NOMO-1 (cell line): ENCODE data around the gene TCEAL4.
"Not testable (repeated sequence)": the region's sequence is repeated elsewhere in the genome, so short reads cannot be mapped to it uniquely, and the experiment has no call there.

Experiments
- DNase-seq, 2 experiments: peaks; one replicate each; lab custom pipeline; 2025; ENCODE audit not compliant: unreplicated experiment in 2 of 2; lab: John Stamatoyannopoulos, UW

The TCEAL4 gene

DNA sequence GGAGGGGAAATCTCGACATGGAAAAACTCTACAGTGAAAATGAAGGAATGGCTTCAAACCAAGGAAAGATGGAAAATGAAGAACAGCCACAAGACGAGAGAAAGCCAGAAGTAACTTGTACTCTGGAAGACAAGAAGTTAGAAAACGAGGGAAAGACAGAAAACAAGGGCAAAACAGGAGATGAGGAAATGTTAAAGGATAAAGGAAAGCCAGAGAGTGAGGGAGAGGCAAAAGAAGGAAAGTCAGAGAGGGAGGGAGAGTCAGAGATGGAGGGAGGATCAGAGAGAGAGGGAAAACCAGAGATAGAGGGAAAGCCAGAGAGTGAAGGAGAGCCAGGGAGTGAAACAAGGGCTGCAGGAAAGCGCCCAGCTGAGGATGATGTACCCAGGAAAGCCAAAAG is 1.3 kb downstream of the TCEAL4 start:
- DNase-seq: no peak

DNA sequence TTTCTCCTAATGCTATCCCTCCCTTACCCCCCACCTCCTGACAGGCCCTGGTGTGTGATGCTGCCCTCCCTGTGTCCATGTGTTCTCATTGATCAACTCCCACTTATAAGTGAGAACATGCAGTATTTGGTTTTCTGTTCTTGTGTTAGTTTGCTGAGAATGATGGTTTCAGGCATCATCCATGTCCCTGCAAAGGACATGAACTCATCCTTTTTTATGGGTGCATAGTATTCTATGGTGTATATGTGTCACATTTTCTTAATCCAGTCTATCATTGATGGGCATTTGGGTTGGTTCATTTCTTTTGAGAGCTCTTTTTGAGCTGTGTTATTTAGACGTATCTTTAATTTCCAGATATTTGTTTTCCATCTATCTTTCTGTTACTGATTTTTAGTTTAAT is 7.0 kb downstream of the TCEAL4 start:
- DNase-seq: not testable (repeated sequence)

DNA sequence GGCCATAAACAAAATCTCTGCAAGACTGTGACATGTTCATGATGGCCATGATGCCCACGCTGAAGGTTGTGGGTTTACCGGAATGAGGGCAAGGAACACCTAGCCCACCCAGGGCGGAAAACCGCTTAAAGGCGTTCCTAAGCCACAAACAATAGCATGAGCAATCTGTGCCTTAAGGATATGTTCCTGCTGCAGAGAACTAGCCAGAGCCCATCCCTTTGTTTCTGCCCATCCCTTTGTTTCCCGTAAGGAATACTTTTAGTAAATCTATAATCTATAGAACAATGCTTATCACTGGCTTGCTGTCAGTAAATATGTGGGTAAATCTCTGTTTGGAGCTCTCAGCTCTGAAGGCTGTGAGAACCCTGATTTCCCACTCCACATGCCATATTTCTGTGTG is 9.9 kb downstream of the TCEAL4 start:
- not testable (repeated sequence) for DNase-seq

DNA sequence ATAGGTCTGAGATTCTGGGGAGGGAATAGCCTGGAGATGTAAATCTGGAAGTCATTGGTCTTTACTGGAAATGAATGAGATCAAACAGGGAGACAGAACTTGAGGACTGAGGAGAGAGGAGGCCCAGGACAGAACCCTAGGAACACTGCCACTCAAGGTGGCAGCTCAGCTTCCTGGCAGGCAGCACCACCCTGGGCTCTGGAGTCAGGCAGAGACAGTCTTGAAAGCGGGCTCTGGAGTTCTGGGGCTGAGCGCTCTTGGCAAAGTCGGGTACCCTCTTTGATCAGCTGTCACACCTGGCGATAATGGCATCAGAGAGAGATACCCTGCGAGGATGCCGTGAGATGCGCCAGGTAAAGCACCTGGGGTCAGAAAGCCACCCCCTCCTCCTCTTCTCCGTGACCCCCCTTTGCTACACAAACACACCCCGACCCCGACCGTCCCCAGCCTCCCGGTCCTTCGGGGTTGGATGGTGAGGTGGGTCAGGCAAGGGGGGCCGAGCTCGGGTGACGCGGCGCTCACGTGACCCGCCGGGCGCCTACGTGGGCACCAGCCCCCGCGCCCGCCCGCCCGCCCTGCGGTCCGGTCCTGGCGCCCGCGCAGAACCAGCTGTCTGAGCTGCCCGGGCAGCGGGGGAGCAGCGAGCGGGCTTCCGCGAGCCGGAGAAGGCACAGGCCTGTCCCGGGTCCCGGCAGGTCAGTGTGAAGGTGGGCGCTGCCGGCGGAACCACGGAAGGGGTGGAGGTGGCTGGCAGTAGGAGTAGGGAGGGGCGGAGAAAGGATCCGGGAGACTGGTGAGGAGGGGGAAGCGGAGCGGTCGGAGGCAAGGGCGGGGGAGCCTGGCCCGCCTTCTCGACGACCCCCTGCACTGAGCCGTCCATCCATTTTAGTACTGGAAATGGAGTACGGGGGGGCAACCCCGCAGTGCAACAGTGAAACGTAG is 22.3 kb downstream of the TCEAL4 start, which contains the start of gene TCEAL3:
Gene TCEAL3 (plus strand): TSS at position 600 of the 942 bp plus-strand sequence. CDS start 1,102 bp downstream, outside the sequence.
- DNase-seq: no peak

DNA sequence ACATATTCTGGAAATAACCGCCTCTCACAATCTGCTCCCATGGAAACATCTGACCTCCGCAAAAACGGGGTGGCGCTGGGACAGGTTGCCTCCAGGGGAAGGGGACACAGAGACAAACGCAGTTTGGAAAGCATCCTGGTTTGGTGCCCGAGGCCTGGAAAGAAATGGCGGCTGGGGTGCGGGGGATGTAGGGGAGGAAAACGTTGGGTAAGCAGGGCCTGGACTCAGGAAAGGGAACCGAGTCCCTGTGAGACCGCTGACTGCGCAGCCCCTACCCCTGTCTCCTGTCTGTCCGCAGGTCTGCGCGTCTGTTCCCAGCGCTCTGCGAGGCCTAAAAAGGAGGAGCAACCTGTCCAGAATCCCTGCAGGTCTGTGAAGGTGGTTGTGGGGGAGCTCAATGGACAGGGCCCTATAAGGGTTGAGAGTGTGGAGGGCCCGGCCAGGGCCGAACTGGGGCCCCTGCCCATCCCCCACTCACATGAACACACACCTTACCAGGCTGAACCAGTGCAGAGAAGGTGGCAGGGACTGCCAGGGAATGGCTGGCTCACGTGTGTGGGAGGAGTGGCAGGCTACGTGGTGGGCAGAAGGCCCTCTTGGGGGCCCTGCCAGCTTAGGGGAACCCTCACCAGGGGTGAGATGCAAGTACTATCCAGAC is 23.1 kb downstream of the TCEAL4 start:
- DNase-seq: no peak

DNA sequence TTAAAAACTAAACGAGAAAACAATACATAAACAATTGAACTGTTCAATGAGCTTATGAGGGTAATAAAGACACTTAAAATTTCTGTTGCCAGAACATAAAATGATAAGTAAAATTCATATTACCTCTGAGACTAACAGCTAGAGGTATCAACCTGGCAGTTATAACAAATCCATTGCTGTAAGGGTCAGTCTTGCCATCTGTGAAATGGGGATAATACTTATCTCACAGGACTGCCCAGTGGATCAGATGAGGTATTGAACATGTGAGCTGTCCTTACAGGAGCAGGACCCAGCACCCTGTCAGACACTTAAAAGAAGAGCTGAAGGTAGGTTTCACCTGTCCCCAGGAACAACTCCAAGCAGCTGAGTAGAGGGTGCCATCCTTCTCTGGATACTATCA is 25.0 kb downstream of the TCEAL4 start:
- DNase-seq: no peak

DNA sequence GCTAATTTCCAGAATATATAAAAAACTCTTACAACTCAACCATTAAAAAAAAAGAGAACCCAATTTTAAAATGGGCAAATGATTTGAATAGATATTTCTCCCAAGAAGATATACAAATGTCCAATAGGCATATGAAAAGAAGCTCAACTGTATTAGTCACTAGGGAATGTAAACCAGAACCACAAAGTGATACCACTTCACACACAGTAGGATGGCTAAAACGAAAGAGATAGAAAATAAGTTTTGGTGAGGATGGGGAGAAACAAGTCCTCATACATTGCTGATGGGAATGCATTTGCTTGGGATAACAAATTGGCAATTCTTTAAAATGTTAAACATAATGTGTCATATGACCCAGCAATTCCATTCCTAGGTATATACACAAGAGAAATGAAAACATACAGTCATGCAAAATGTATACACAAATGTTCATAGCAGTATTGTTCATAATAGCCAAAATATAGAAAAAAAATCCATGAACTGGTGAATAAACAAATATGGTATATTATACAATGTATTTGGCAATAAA is 28.1 kb downstream of the TCEAL4 start:
- no peak for DNase-seq

DNA sequence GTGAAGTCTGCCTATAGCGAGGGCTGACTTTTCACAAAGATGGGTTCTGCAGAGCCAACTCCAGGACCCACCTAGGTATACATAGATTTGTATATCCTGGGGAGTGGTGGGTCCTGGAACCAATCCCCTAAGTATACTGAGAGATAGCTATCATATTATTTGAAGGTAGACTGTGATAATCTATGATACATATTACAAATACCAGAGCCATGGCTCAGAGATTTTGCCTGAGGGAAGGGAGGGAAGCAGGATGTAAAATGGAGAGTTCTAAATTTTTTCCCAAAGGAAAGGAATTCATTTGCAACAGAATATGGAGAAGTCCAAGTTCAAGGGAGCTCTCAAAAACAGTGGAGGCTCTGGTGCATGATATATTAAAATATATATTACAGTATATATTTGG is 29.7 kb downstream of the TCEAL4 start:
- no peak for DNase-seq

DNA sequence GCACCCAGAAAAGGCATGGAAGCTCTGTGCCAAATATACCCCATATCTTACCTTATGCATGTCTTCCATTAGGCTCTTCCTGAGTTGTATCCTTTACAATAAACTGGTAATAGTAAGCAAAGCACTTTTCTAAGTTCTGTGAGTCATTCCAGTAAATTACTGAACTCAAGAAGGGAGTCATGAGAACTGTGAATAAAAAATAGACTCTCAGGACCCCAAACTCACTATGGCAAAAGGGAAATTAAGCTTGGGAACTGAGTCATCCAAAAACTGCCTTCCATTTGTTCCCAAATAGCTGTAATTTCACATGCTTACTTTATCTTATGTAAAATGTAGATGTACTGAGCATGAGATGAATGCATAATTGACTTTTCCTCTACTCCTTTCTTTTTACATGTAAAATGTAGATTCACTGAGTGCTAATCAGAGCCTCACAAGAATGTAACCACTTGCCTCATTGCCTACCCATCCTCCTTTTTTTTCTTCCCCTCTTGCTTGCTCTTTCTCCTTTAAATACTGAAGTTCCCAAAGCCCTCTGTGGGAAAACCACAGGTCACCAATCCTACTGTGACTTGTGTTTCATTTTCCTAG is 30.6 kb downstream of the TCEAL4 start:
- no peak for DNase-seq

DNA sequence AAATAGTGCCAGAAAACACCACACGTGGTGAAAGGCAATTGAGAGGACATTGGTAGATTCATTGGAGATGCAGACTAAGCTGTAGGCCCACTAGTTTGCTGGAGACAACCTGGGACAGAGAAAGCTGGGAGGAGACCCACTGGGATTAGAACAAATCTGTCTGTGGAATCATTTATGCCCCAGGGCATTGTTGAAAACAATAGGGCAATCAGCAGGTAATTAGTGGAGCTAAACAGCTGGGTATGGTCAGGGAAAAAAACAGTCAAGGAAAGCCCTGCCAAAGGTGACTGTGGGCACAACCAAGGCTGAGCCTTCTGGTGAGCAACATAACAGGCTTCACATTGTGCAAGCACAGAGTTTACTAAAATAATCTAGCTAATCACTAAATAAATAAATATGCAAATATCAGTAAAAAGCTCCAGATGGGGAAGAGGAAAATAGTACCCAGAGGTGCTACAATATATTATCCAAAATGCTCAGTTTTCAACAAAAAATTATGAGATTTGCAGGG is 31.4 kb downstream of the TCEAL4 start:
- DNase-seq: no peak

DNA sequence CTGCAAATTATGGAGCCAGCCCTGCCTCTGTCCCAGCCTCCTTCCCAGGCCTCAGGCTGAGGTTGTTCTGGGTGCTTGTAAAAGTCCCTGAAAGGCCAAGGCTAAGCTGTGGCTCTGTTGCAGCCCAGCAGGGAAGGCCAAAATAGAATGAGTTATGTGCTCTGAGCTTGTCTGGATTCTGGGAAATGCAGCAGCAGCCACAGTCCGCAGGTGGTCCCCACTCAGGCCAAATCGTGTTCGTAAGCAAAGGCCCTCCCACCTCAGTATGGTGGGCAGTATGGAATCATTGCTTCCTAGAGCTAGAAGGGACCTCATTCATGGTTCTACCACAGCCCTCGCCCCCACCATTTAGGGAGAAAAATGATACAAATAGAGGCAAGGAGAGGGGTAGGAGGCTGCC is 38.8 kb downstream of the TCEAL4 start:
- no peak for DNase-seq

DNA sequence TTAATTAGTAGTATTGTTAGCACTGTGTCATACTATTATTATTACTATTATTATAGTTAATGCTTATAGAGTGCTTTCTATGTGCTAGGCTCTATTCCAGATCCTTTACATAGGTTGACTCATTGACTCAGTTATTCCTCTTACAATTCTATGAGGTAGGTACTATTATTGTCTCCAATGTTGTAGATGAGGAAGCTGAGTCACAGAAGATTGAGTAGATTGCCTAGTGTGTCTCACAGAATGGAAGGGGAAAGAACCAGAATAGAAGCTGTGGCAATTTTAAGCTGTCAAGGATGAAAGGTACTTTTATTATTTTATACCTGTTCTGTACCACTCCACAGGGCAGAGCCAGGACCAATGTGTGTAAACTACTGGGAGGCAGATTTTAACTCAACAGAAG is 41.5 kb downstream of the TCEAL4 start:
- DNase-seq: no peak

DNA sequence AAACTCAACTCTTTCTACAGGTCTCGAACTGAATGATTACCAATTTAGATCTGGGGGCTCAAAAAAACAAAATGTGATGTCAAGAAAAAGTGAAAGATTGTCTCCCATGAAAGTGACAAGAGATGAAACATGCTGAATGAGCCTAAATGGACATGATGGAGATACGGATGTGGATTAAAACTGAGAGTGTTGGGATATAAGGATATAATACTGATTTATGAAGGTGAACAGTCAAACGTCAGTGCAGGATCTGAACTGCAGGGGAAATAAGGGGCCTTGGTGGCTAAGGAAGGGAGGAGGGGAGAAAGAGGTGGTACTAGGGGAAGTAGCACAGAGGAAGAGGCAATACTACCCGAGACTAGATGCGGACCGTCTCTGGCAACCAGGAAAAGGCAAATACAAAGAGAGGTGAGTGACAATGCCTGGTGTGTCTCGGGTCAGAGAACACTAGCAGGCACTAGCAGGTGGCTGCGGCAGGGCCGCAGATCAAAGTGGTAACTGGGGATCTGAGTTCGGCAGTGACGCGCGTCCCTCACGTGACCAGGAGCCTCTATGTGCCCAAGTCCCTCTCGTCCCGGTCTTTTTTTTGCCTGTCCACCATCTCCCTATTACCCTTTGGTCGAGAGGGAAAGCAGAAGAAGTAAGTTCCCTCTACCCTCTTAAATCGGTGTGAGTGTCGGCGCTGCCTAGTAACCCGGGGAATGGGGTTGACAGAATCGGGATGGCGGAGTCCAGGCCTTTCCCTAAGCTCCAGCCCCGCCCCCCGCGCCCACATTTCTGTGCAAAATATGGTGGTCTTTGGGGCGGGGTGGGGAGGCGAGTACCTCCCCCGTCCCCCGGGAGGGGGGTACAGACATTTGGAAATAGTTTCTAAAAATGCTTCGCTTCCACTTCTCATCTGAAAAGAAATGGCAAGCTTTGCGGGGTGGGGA is 43.3 kb downstream of the TCEAL4 start, which contains the start of gene TCEAL1:
Gene TCEAL1 (plus strand): TSS at position 590 of the 932 bp plus-strand sequence. CDS start 942 bp downstream, outside the sequence.
- peak in 1 of 2 experiments; percentile 15 for DNase-seq

DNA sequence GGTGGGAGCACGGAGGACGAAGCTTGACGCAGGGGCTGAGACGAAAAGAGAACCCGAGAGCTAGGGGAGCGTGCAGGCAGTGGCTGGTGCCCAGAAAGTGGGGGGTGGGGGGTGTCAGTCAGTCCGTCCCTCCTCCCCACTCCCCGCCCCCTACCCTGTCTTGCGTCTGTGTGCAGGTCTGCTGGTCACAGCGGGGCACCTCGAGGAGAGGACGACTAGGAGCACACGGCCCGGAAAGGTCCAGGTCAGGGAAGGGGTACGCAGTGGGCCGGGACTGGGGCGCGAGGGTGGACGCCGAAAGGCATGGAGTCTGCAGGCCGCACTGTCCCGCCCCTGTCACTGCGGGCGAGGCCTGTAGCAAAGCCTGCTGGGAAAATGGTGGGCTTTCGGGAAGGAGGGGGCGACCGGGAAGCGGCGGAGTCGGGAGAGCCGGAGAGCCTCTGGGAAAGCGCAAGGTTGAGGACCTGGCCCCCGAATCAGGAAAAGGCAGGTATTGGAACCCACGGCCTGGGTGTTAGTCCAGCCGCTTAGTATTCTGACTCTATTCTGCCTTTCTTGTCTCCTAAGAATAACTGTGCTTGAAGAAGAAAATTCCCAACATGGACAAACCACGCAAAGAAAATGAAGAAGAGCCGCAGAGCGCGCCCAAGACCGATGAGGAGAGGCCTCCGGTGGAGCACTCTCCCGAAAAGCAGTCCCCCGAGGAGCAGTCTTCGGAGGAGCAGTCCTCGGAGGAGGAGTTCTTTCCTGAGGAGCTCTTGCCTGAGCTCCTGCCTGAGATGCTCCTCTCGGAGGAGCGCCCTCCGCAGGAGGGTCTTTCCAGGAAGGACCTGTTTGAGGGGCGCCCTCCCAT is 44.2 kb downstream of the TCEAL4 start:
- DNase-seq: no peak

DNA sequence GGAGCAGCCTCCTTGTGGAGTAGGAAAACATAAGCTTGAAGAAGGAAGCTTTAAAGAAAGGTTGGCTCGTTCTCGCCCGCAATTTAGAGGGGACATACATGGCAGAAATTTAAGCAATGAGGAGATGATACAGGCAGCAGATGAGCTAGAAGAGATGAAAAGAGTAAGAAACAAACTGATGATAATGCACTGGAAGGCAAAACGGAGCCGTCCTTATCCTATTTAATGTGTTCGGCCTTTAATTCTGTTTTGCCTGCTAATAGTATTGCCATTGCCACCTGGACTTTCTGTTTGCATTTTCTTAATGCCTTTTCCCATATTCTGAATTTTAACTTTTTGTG is 44.8 kb downstream of the TCEAL4 start:
- DNase-seq: no peak

DNA sequence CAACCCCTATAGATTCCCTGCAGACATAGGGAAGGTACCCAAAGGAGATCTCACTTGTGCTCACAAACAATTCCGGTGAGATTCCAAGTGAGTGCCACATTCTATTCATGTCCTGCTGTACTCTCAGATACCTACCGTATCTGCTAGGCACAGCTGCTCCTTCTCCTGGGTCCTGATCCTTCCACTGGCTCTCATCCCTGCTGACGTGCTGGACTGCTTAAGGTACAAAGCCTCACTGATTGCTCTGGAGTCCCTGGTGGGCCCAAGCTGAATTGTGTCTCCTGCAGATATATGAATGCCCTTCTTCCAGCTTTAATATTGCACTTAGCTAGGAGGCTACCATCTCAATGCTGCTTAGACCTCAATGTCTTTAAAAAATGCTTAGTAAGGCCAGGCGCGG is 45.8 kb downstream of the TCEAL4 start:
- DNase-seq: no peak

DNA sequence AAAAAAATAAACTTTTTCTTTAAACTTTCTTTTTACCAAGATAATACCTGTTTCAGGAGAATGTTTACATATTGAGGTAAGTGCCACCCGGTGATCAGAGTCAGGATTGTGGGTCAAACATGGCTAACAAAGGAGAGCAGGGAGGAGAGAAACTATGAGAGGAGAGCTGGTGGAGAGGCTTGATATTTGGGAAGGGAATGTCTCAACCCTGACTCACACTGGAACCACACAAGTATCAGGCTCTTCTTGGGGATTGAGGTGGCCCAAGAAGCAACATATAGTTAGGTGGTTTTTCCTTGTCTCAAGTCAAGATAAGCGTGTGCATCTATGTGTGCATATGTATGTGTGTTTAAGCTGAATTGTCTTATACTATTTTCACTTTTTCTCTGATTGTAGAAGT is 50.1 kb downstream of the TCEAL4 start:
- DNase-seq: no peak
